Progenitor cell of endocrine pancreas (in vitro differentiated cells): ENCODE measurements around the gene DCTN2. TPM values are rescaled to one million over a fixed set of nuclear protein-coding genes. Genes with fewer than 3 reads are reported as not detected.

Experiments used
- DNase-seq: peaks from one replicate; pipeline ENCODE4 v3.0.0; 2021; ENCODE audit warnings: low spot score; ENCODE audit not compliant: unreplicated experiment
- H3K27ac Mint-ChIP-seq: 2 replicates; pipeline ENCODE4 v1.8.0; 2021; ENCODE audit warnings: mild to moderate bottlenecking, moderate library complexity, mixed read lengths
- H3K27me3 Mint-ChIP-seq: 2 replicates; pipeline ENCODE4 v1.8.0; 2021; ENCODE audit warnings: mixed read lengths
- H3K36me3 Mint-ChIP-seq: 2 replicates; pipeline ENCODE4 v1.8.0; 2022; ENCODE audit warnings: mixed read lengths; ENCODE audit not compliant: insufficient read depth
- H3K4me1 Mint-ChIP-seq: 2 replicates; pipeline ENCODE4 v1.8.0; 2021; ENCODE audit warnings: low read depth, mixed read lengths
- H3K4me3 Mint-ChIP-seq: 2 replicates; pipeline ENCODE4 v1.8.0; 2021; ENCODE audit warnings: low read depth, mild to moderate bottlenecking, moderate library complexity, mixed read lengths
- H3K9me3 Mint-ChIP-seq: 2 replicates; pipeline ENCODE4 v1.8.0; 2021; ENCODE audit warnings: low read depth, mixed read lengths
- CTCF ChIP-seq: fragments of 200-600 bp; sonication (generic); IDR thresholded peaks from one replicate; pipeline ENCODE4 v1.5.0; 2021; ENCODE audit warnings: antibody characterized with exemption, mild to moderate bottlenecking; ENCODE audit not compliant: unreplicated experiment
- total RNA-seq: library from RNA; stranded (reverse); gene quantifications from 2 replicates; pipeline ENCODE4 v1.2.1, GENCODE V29; 2021

DCTN2 gene
- total RNA-seq, 1 donor from 2014 or later: 144 TPM

GRCh38 chr12:57535764-57536596, 11.0 kb downstream of the DCTN2 start:
- no peaks in the 10 kb centered on the region for H3K27me3 Mint-ChIP-seq
- DNase-seq: no peak
- H3K36me3 Mint-ChIP-seq: peaks cover 30% of the 10 kb centered on the region
- peaks cover 12% of the 10 kb centered on the region for H3K4me1 Mint-ChIP-seq
- no peaks in the 10 kb centered on the region for H3K9me3 Mint-ChIP-seq
- no peak overlapping the region for H3K4me3 Mint-ChIP-seq
- no peak overlapping the region for H3K27ac Mint-ChIP-seq
- TF ChIP-seq CTCF: no peak

GRCh38 chr12:57534991-57535543, 11.9 kb downstream of the DCTN2 start:
- no peaks in the 10 kb centered on the region for H3K9me3 Mint-ChIP-seq
- H3K4me1 Mint-ChIP-seq: peaks cover 6% of the 10 kb centered on the region
- H3K27ac Mint-ChIP-seq: no peak overlapping the region
- H3K36me3 Mint-ChIP-seq: peaks cover 30% of the 10 kb centered on the region
- no peak overlapping the region for H3K4me3 Mint-ChIP-seq
- no peak for TF ChIP-seq CTCF
- no peaks in the 10 kb centered on the region for H3K27me3 Mint-ChIP-seq
- no peak for DNase-seq

- Mint-ChIP-seq H3K27me3 (no peaks in the 10 kb centered on the region), H3K4me1 (peaks cover 6% of the 10 kb centered on the region), H3K36me3 (peaks cover 31% of the 10 kb centered on the region), H3K4me3 (no peak overlapping the region), H3K9me3 (no peaks in the 10 kb centered on the region), H3K27ac (no peak overlapping the region)
- no peak for TF ChIP-seq CTCF
- no peak for DNase-seq
These were observed 12.7 kb downstream of the DCTN2 start for GRCh38 chr12:57534250-57534649.

GRCh38 chr12:57533108-57533507, 13.9 kb downstream of the DCTN2 start:
- peaks cover 29% of the 10 kb centered on the region for H3K36me3 Mint-ChIP-seq
- TF ChIP-seq CTCF: no peak
- no peak for DNase-seq

GRCh38 chr12:57531836-57532235, 15.2 kb downstream of the DCTN2 start:
- Mint-ChIP-seq H3K4me3 (no peak overlapping the region), H3K27me3 (no peaks in the 10 kb centered on the region), H3K4me1 (peaks cover 6% of the 10 kb centered on the region), H3K27ac (no peak overlapping the region), H3K36me3 (peaks cover 30% of the 10 kb centered on the region), H3K9me3 (no peaks in the 10 kb centered on the region)
- no peak for DNase-seq
- no peak for TF ChIP-seq CTCF

More at GRCh38 chr12:57533108-57533507, 13.9 kb downstream of the DCTN2 start:
- Mint-ChIP-seq H3K4me3 (no peak overlapping the region), H3K4me1 (peaks cover 6% of the 10 kb centered on the region), H3K9me3 (no peaks in the 10 kb centered on the region), H3K27ac (no peak overlapping the region), H3K27me3 (no peaks in the 10 kb centered on the region)
